Tibial nerve (tissue), 4 donors: Measurements from ENCODE around the gene VSTM2B. TPM values are rescaled to one million over a fixed set of nuclear protein-coding genes. Genes with fewer than 3 reads are reported as not detected.

ENCODE experiments used
- DNase-seq, 2 donors: peaks; one replicate each; pipeline ENCODE4 v3.0.0-alpha.2; 2019; ENCODE audit warnings: low spot score in 2 of 2
- H3K27ac ChIP-seq, 4 donors: fragments of 200-600 bp; sonication (generic) in 3 of 4; one replicate each; pipeline ENCODE4 v1.5.1; 2017 to 2019; ENCODE audit warnings: mild to moderate bottlenecking in 1 of 4
- H3K27me3 ChIP-seq, 2 donors: fragments of 200-600 bp; sonication (generic) in 1 of 2; one replicate each; pipeline versions ENCODE4 v1.5.1 to v1.6.0; 2017 to 2019
- H3K36me3 ChIP-seq, 3 donors: fragments of 200-600 bp; sonication (generic); one replicate each; pipeline ENCODE4 v1.5.1; 2018 to 2019
- H3K4me1 ChIP-seq, 4 donors: fragments of 200-600 bp; sonication (generic) in 3 of 4; one replicate each; pipeline ENCODE4 v1.5.1; 2017 to 2019
- H3K4me3 ChIP-seq, 4 donors: fragments of 200-600 bp; sonication (generic) in 3 of 4; one replicate each; pipeline ENCODE4 v1.5.1; 2017 to 2019; ENCODE audit warnings: mild to moderate bottlenecking in 1 of 4, moderate library complexity in 1 of 4
- H3K9me3 ChIP-seq, 4 donors: fragments of 200-600 bp; sonication (generic) in 3 of 4; one replicate each; pipeline ENCODE4 v1.5.1; 2017 to 2019
- CTCF ChIP-seq, 5 experiments: fragments of 200-600 bp in 3 of 5; fragments of 450-650 bp in 2 of 5; sonication (generic) in 3 of 5; IDR thresholded peaks; one replicate each; pipeline ENCODE4 v1.5.1; 2016 to 2019; ENCODE audit warnings: antibody characterized with exemption in 5 of 5, mild to moderate bottlenecking in 3 of 5, moderate library complexity in 2 of 5
- EP300 ChIP-seq, 2 donors: sonication (generic); formaldehyde crosslinking; IDR thresholded peaks; one replicate each; pipeline ENCODE4 v1.6.1; 2017; ENCODE audit warnings: antibody characterized with exemption in 2 of 2, mild to moderate bottlenecking in 1 of 2
- POLR2A ChIP-seq, 2 donors: fragments of 450-650 bp; IDR thresholded peaks; one replicate each; pipeline ENCODE4 v1.6.1; 2017; ENCODE audit warnings: antibody characterized with exemption in 2 of 2, mild to moderate bottlenecking in 2 of 2, moderate library complexity in 2 of 2
- WGBS, 2 donors: methylation state at CpG; one replicate each; pipeline ENCODE4 v1.1.5; 2018; 5-methylcytosine and 5-hydroxymethylcytosine counted together
- total RNA-seq, 4 donors: library from RNA; depleted of rRNA; stranded (reverse); fragments of >200 nt; gene quantifications; one replicate each; pipeline ENCODE4 v1.1.0, GENCODE V29; 2016

The VSTM2B gene
- total RNA-seq, 4 donors from 2014 or later, result not detected

- TF ChIP-seq POLR2A (IDR thresholded peaks at IDR 0.05) (no peak), CTCF (IDR thresholded peaks at IDR 0.05) (no peak)
- no peaks in the 10 kb centered on the region for H3K9me3 ChIP-seq
- H3K4me3 ChIP-seq, result no peak overlapping the region
- 64 to 70% methylated on average over 5 of the region's 5 CpGs for WGBS, 2 donors
- no peak overlapping the region for H3K27ac ChIP-seq
- no peaks in the 10 kb centered on the region for H3K4me1 ChIP-seq
- no peak for DNase-seq
- peaks cover 0 to 19% of the 10 kb centered on the region in 2 donors for H3K27me3 ChIP-seq
- H3K36me3 ChIP-seq, result no peaks in the 10 kb centered on the region
These were observed 6.6 kb upstream of the VSTM2B start for GRCh38 chr19:29519146-29519545.

GRCh38 chr19:29519931-29520330 lies 5.9 kb upstream of the VSTM2B start:
- TF ChIP-seq EP300 (IDR thresholded peaks at IDR 0.05), result no peak
- TF ChIP-seq CTCF (IDR thresholded peaks at IDR 0.05), result no peak
- TF ChIP-seq POLR2A (IDR thresholded peaks at IDR 0.05), result no peak
- DNase-seq, result no peak
- WGBS, 2 donors, result 75 to 78% methylated on average over 8 of the region's 8 CpGs
- Histone ChIP-seq H3K4me1 (peaks cover 0 to 4% (median 0%) of the 10 kb centered on the region in 4 donors), H3K9me3 (no peaks in the 10 kb centered on the region), H3K36me3 (no peaks in the 10 kb centered on the region), H3K27me3 (peaks cover 0 to 26% of the 10 kb centered on the region in 2 donors), H3K27ac (no peak overlapping the region), H3K4me3 (no peak overlapping the region)

GRCh38 chr19:29520390-29520789 lies 5.4 kb upstream of the VSTM2B start:
- H3K4me1 ChIP-seq, result peaks cover 0 to 8% (median 0%) of the 10 kb centered on the region in 4 donors
- DNase-seq, result no peak
- H3K9me3 ChIP-seq, result no peaks in the 10 kb centered on the region
- TF ChIP-seq EP300 (IDR thresholded peaks at IDR 0.05) (no peak), POLR2A (IDR thresholded peaks at IDR 0.05) (no peak), CTCF (IDR thresholded peaks at IDR 0.05) (no peak)
- no peak overlapping the region for H3K27ac ChIP-seq
- H3K27me3 ChIP-seq, result peaks cover 0 to 31% of the 10 kb centered on the region in 2 donors
- WGBS, 2 donors, result 49 to 73% methylated on average over 3 to 6 of the region's 7 CpGs
- H3K4me3 ChIP-seq, result no peak overlapping the region
- no peaks in the 10 kb centered on the region for H3K36me3 ChIP-seq

GRCh38 chr19:29521291-29522075 lies 4.3 kb upstream of the VSTM2B start:
- TF ChIP-seq EP300 (IDR thresholded peaks at IDR 0.05) (no peak), POLR2A (IDR thresholded peaks at IDR 0.05) (no peak), CTCF (IDR thresholded peaks at IDR 0.05) (no peak)
- Histone ChIP-seq H3K27me3 (peaks cover 0 to 41% of the 10 kb centered on the region in 2 donors), H3K4me3 (no peak overlapping the region), H3K9me3 (no peaks in the 10 kb centered on the region), H3K27ac (no peak overlapping the region), H3K36me3 (no peaks in the 10 kb centered on the region), H3K4me1 (peaks cover 0 to 19% (median under 1%) of the 10 kb centered on the region in 4 donors)
- WGBS, 2 donors, result 59 to 60% methylated on average over 9 of the region's 9 CpGs
- no peak for DNase-seq

GRCh38 chr19:29523568-29523967 lies 2.2 kb upstream of the VSTM2B start:
- 84 to 89% methylated on average over 2 of the region's 2 CpGs for WGBS, 2 donors
- peaks cover 0 to 40% (median 6%) of the 10 kb centered on the region in 4 donors for H3K4me1 ChIP-seq
- peaks cover 0 to 61% of the 10 kb centered on the region in 2 donors for H3K27me3 ChIP-seq
- no peaks in the 10 kb centered on the region for H3K36me3 ChIP-seq
- H3K27ac ChIP-seq, result no peak overlapping the region
- DNase-seq, result no peak
- H3K4me3 ChIP-seq, result no peak overlapping the region
- H3K9me3 ChIP-seq, result no peaks in the 10 kb centered on the region
- no peak for TF ChIP-seq EP300 (IDR thresholded peaks at IDR 0.05)
- TF ChIP-seq CTCF (IDR thresholded peaks at IDR 0.05), result no peak
- TF ChIP-seq POLR2A (IDR thresholded peaks at IDR 0.05), result no peak
